OCI-LY1 (cell line): ENCODE results near the gene BRI3BP.

Experiments used
- H2AFZ ChIP-seq: fragments of 200-600 bp; sonication (generic), shearing (Covaris generic); 2 replicates; pipeline ENCODE4 v1.6.0; 2014; ENCODE audit warnings: antibody characterized with exemption, mild to moderate bottlenecking, low read length
- H3F3A ChIP-seq: fragments of 200-600 bp; sonication (generic), shearing (Covaris generic); 2 replicates; pipeline ENCODE4 v1.6.0; 2014; ENCODE audit warnings: mild to moderate bottlenecking, antibody characterized with exemption, low read length, moderate library complexity; ENCODE audit not compliant: insufficient read depth
- H3K27ac ChIP-seq: fragments of 200-600 bp; sonication (generic); 2 replicates; pipeline ENCODE4 v1.5.1; 2014; ENCODE audit warnings: low read length, mixed run types, mild to moderate bottlenecking, low read depth; ENCODE audit not compliant: poor library complexity, severe bottlenecking
- H3K27me3 ChIP-seq: fragments of 200-600 bp; sonication (generic); 2 replicates; pipeline ENCODE4 v1.6.0; 2014; ENCODE audit warnings: antibody characterized with exemption, mild to moderate bottlenecking, low read length, moderate library complexity; ENCODE audit not compliant: insufficient read depth
- H3K36me3 ChIP-seq: fragments of 200-600 bp; sonication (generic); 2 replicates; pipeline ENCODE4 v1.6.1; 2014; ENCODE audit warnings: mild to moderate bottlenecking, antibody characterized with exemption, low read length, moderate library complexity, mixed read lengths; ENCODE audit not compliant: insufficient read depth
- H3K4me1 ChIP-seq: fragments of 200-600 bp; sonication (generic); 2 replicates; pipeline ENCODE4 v1.5.1; 2014; ENCODE audit warnings: mild to moderate bottlenecking, low read length, moderate library complexity; ENCODE audit not compliant: insufficient read depth, severe bottlenecking
- H3K4me2 ChIP-seq: fragments of 200-600 bp; sonication (generic), shearing (Covaris generic); 2 replicates; pipeline ENCODE4 v1.6.1; 2014; ENCODE audit warnings: low read length
- H3K4me3 ChIP-seq: fragments of 200-600 bp; sonication (generic); 2 replicates; pipeline ENCODE4 v1.5.1; 2014; ENCODE audit warnings: low read length, low read depth, mild to moderate bottlenecking, mixed read lengths; ENCODE audit not compliant: poor library complexity, severe bottlenecking
- H3K79me2 ChIP-seq: fragments of 200-600 bp; shearing (Covaris generic); 2 replicates; pipeline ENCODE4 v1.6.1; 2016; ENCODE audit warnings: mixed run types, low read length, mixed read lengths; ENCODE audit not compliant: insufficient read depth
- H3K9ac ChIP-seq: fragments of 200-600 bp; sonication (generic), shearing (Covaris generic); 2 replicates; pipeline ENCODE4 v1.6.1; 2014; ENCODE audit warnings: mild to moderate bottlenecking, low read length, mixed read lengths
- H3K9me2 ChIP-seq: fragments of 200-600 bp; sonication (generic), shearing (Covaris generic); 2 replicates; pipeline ENCODE4 v1.6.1; 2014; ENCODE audit warnings: low read depth, mild to moderate bottlenecking, low read length, mixed read lengths
- H3K9me3 ChIP-seq: fragments of 200-600 bp; shearing (Covaris generic); 2 replicates; pipeline ENCODE4 v1.6.1; 2014; ENCODE audit warnings: low read length, mixed read lengths
- H4K20me1 ChIP-seq: fragments of 200-600 bp; sonication (generic), shearing (Covaris generic); 2 replicates; pipeline ENCODE4 v1.6.0; 2016; ENCODE audit warnings: mild to moderate bottlenecking, low read length; ENCODE audit not compliant: insufficient read depth
- CTCF ChIP-seq: fragments of 200-600 bp; sonication (generic), shearing (Covaris generic); IDR thresholded peaks from 2 replicates; pipeline ENCODE4 v1.5.1; 2017; ENCODE audit warnings: mild to moderate bottlenecking, antibody characterized with exemption, low read length, moderate library complexity, mixed read lengths
- EZH2 ChIP-seq: fragments of 200-600 bp; sonication (generic), shearing (Covaris generic); IDR thresholded peaks from 2 replicates; pipeline ENCODE4 v1.8.0; 2017; ENCODE audit warnings: borderline replicate concordance, mixed run types, mild to moderate bottlenecking, antibody characterized with exemption, low read length, moderate library complexity, mixed read lengths

Gene BRI3BP

GRCh38 chr12:125064492-125064891 is 71.0 kb downstream of the BRI3BP start:
- Histone ChIP-seq H3K27ac (no peak overlapping the region), H3K36me3 (no peaks in the 10 kb centered on the region; the same call in 1 of the 2 replicates)
- TF ChIP-seq EZH2 (no peak), CTCF (no peak)

GRCh38 chr12:125065021-125065918 is 71.8 kb downstream of the BRI3BP start, which contains the start of gene AACS:
Gene AACS (plus strand): TSS chr12:125065435. CDS start chr12:125065585, 150 bp downstream.
- H3K4me2 ChIP-seq = peak within 1 kb of the TSS; percentile 69
- no peak for TF ChIP-seq EZH2
- TF ChIP-seq CTCF = peak; percentile 11; the same call in 1 of the 2 replicates
- H4K20me1 ChIP-seq = no peaks in the 10 kb centered on the region
- peaks cover 3% of the 10 kb centered on the region; the same call in 1 of the 2 replicates for H3K27me3 ChIP-seq
- peaks cover 3% of the 10 kb centered on the region; the same call in 1 of the 2 replicates for H3K9me3 ChIP-seq
- peaks cover 15% of the 10 kb centered on the region for H3K4me1 ChIP-seq
- H3K36me3 ChIP-seq = no peaks in the 10 kb centered on the region; the same call in 1 of the 2 replicates
- no peak within 1 kb of the TSS for H2AFZ ChIP-seq
- peak within 1 kb of the TSS; percentile 55 for H3K9ac ChIP-seq
- no peaks in the 10 kb centered on the region for H3K9me2 ChIP-seq
- H3F3A ChIP-seq = no peaks in the 10 kb centered on the region
- H3K79me2 ChIP-seq = no peaks in the 10 kb centered on the region
- no peak within 1 kb of the TSS for H3K27ac ChIP-seq
- peak within 1 kb of the TSS; percentile 66 for H3K4me3 ChIP-seq

More at GRCh38 chr12:125064492-125064891, 71.0 kb downstream of the BRI3BP start:
- peak overlapping the region; percentile 66 for H3K4me3 ChIP-seq
- H3F3A ChIP-seq = no peaks in the 10 kb centered on the region
- peaks cover 3% of the 10 kb centered on the region; the same call in 1 of the 2 replicates for H3K9me3 ChIP-seq
- peak overlapping the region; percentile 41; the same call in 1 of the 2 replicates for H3K9ac ChIP-seq
- no peaks in the 10 kb centered on the region for H3K79me2 ChIP-seq
- H3K27me3 ChIP-seq = peaks cover 3% of the 10 kb centered on the region; the same call in 1 of the 2 replicates
- no peaks in the 10 kb centered on the region for H4K20me1 ChIP-seq
- H3K9me2 ChIP-seq = no peaks in the 10 kb centered on the region
- H2AFZ ChIP-seq = no peak overlapping the region
- peak overlapping the region; percentile 69 for H3K4me2 ChIP-seq
- peaks cover 12% of the 10 kb centered on the region for H3K4me1 ChIP-seq

- peaks cover 1% of the 10 kb centered on the region; the same call in 1 of the 2 replicates for H3K9me3 ChIP-seq
- H3K4me1 ChIP-seq = peaks cover 23% of the 10 kb centered on the region
- H4K20me1 ChIP-seq = no peaks in the 10 kb centered on the region
- peaks cover under 1% of the 10 kb centered on the region; the same call in 1 of the 2 replicates for H3K27me3 ChIP-seq
- no peak overlapping the region for H2AFZ ChIP-seq
- H3K36me3 ChIP-seq = no peaks in the 10 kb centered on the region; the same call in 1 of the 2 replicates
- peak overlapping the region; percentile 55 for H3K9ac ChIP-seq
- no peaks in the 10 kb centered on the region for H3K79me2 ChIP-seq
- H3K27ac ChIP-seq = no peak overlapping the region
- peak overlapping the region; percentile 69 for H3K4me2 ChIP-seq
- TF ChIP-seq EZH2 (no peak), CTCF (no peak)
- H3F3A ChIP-seq = no peaks in the 10 kb centered on the region
- H3K4me3 ChIP-seq = peak overlapping the region; percentile 66
- H3K9me2 ChIP-seq = no peaks in the 10 kb centered on the region
These were observed 72.6 kb downstream of the BRI3BP start for GRCh38 chr12:125065919-125066570.
